H1 (cell line): ENCODE data around the gene GATB. TPM values are rescaled to one million over a fixed set of nuclear protein-coding genes. Genes with fewer than 3 reads are reported as not detected.

Experiments
- CTCF ChIA-PET: fragments of 300-600 bp; sonication (Branson Sonifier 250); formaldehyde crosslinking; loops from one replicate; lab custom pipeline; 2021; ENCODE audit not compliant: partially characterized antibody; lab: Charles Lee
- POLR2A ChIA-PET: fragments of 300-600 bp; sonication (Branson Sonifier 250); formaldehyde crosslinking; loops from one replicate; lab custom pipeline; 2021; ENCODE audit warnings: inconsistent platforms; ENCODE audit not compliant: partially characterized antibody; lab: Charles Lee
- DNase-seq, 2 experiments: peaks; one replicate each; pipeline versions ENCODE4 v3.0.0 to v3.0.0-alpha.2; 2010 to 2022; ENCODE audit warnings: low spot score in 2 of 2, low read depth in 1 of 2, mixed read lengths in 1 of 2
- FAIRE-seq: peaks from 2 replicates; lab custom pipeline; 2011; peaks lifted over from hg19 to GRCh38; lab: Jason Lieb, UNC
- H2AFZ ChIP-seq: 2 replicates; pipeline ENCODE4 v1.8.1; 2012; ENCODE audit warnings: low read length, inconsistent platforms
- H2AK5ac ChIP-seq: 2 replicates; pipeline ENCODE4 v1.6.1; 2013; ENCODE audit warnings: low read depth, low read length
- H2BK120ac ChIP-seq: replicated peaks from 2 replicates; pipeline ENCODE3; 2013; ENCODE audit warnings: low read depth, low read length, inconsistent platforms
- H2BK12ac ChIP-seq: 2 replicates; pipeline ENCODE4 v1.6.1; 2013; ENCODE audit warnings: low read depth, low read length
- H2BK15ac ChIP-seq: 2 replicates; pipeline ENCODE4 v1.6.1; 2013; ENCODE audit warnings: low read length
- H2BK20ac ChIP-seq: 2 replicates; pipeline ENCODE4 v1.6.1; 2013; ENCODE audit warnings: low read length
- H2BK5ac ChIP-seq: 2 replicates; pipeline ENCODE4 v1.6.1; 2013; ENCODE audit warnings: low read depth, low read length
- H3K14ac ChIP-seq: 2 replicates; pipeline ENCODE4 v1.6.1; 2013; ENCODE audit warnings: inconsistent platforms; ENCODE audit not compliant: insufficient read length
- H3K18ac ChIP-seq: 2 replicates; pipeline ENCODE4 v1.6.1; 2013; ENCODE audit warnings: low read length; ENCODE audit errors: extremely low read depth
- H3K23ac ChIP-seq: 2 replicates; pipeline ENCODE4 v1.6.1; 2013; ENCODE audit warnings: inconsistent platforms; ENCODE audit not compliant: insufficient read length
- H3K23me2 ChIP-seq: 2 replicates; pipeline ENCODE4 v1.6.1; 2013; ENCODE audit warnings: low read depth, low read length
- H3K27ac ChIP-seq: 2 replicates; pipeline ENCODE4 v1.6.1; 2011; ENCODE audit warnings: low read depth, low read length, inconsistent platforms
- H3K27me3 ChIP-seq, 4 experiments: replicated peaks in 1 of 4; 1 replicate in 1 of 4; 2 replicates in 3 of 4; pipeline versions ENCODE4 v1.6.1 to v1.8.1; 2011 to 2013; ENCODE audit warnings: low read length in 3 of 4, mild to moderate bottlenecking in 3 of 4, inconsistent platforms in 2 of 4, mixed read lengths in 2 of 4, moderate library complexity in 1 of 4; ENCODE audit not compliant: control insufficient read depth in 3 of 4, insufficient read depth in 3 of 4; ENCODE audit errors: extremely low read depth in 1 of 4
- H3K36me3 ChIP-seq, 4 experiments: 2 replicates each; pipeline versions ENCODE4 v1.6.1 to v1.8.1; 2011 to 2013; ENCODE audit warnings: mild to moderate bottlenecking in 4 of 4, low read length in 3 of 4, moderate library complexity in 2 of 4, control low read depth in 1 of 4, inconsistent platforms in 1 of 4; ENCODE audit not compliant: insufficient read depth in 4 of 4, control insufficient read depth in 2 of 4
- H3K4ac ChIP-seq: replicated peaks from 2 replicates; pipeline ENCODE3; 2013; ENCODE audit warnings: low read length, low read depth, mixed read lengths, inconsistent platforms; ENCODE audit not compliant: insufficient read length
- H3K4me1 ChIP-seq, 4 experiments: replicated peaks in 1 of 4; 1 replicate in 1 of 4; 2 replicates in 3 of 4; pipeline versions ENCODE4 v1.6.1 to v1.8.1; 2011 to 2013; ENCODE audit warnings: low read length in 3 of 4, inconsistent platforms in 2 of 4, mixed read lengths in 1 of 4; ENCODE audit not compliant: insufficient read depth in 4 of 4, control insufficient read depth in 3 of 4
- H3K4me2 ChIP-seq, 2 experiments: 2 replicates each; pipeline versions ENCODE4 v1.6.1 to v1.8.1; 2011 to 2013; ENCODE audit warnings: low read depth in 2 of 2, low read length in 2 of 2, control low read depth in 1 of 2, inconsistent platforms in 1 of 2, mild to moderate bottlenecking in 1 of 2; ENCODE audit not compliant: insufficient read depth in 1 of 2
- H3K4me3 ChIP-seq, 4 experiments: fragments of 200-600, 300-600 bp in 1 of 4; sonication (generic), shearing (Covaris generic), sonication (Bioruptor Twin) in 1 of 4; 2 replicates each; pipeline versions ENCODE4 v1.5.1 to v1.8.1; 2011 to 2016; ENCODE audit warnings: low read length in 4 of 4, low read depth in 3 of 4, control low read depth in 2 of 4, inconsistent platforms in 2 of 4, mild to moderate bottlenecking in 2 of 4, mixed read lengths in 1 of 4, moderate library complexity in 1 of 4; ENCODE audit not compliant: insufficient read depth in 2 of 4; ENCODE audit errors: extremely low read depth in 1 of 4
- H3K56ac ChIP-seq: replicated peaks from 2 replicates; pipeline ENCODE3; 2013; ENCODE audit warnings: low read depth, mild to moderate bottlenecking, mixed read lengths, low read length, inconsistent platforms; ENCODE audit not compliant: insufficient read length
- H3K79me1 ChIP-seq: 2 replicates; pipeline ENCODE4 v1.6.1; 2013; ENCODE audit warnings: low read depth, low read length, control low read depth
- H3K79me2 ChIP-seq, 2 experiments: 2 replicates each; pipeline versions ENCODE4 v1.6.1 to v1.8.1; 2012 to 2013; ENCODE audit warnings: low read length in 2 of 2, mild to moderate bottlenecking in 2 of 2, inconsistent platforms in 1 of 2; ENCODE audit not compliant: insufficient read depth in 2 of 2, control insufficient read depth in 1 of 2
- H3K9ac ChIP-seq, 4 experiments: replicated peaks in 1 of 4; 1 replicate in 1 of 4; 2 replicates in 3 of 4; pipeline versions ENCODE4 v1.6.1 to v1.8.1; 2011 to 2013; ENCODE audit warnings: low read depth in 3 of 4, low read length in 3 of 4, control low read depth in 2 of 4, mild to moderate bottlenecking in 2 of 4, moderate library complexity in 2 of 4, inconsistent platforms in 1 of 4; ENCODE audit errors: extremely low read depth in 1 of 4
- H3K9me3 ChIP-seq, 2 experiments: 2 replicates each; pipeline versions ENCODE4 v1.6.1 to v1.8.1; 2012 to 2013; ENCODE audit warnings: mild to moderate bottlenecking in 2 of 2, moderate library complexity in 2 of 2, control low read depth in 1 of 2, inconsistent platforms in 1 of 2, low read depth in 1 of 2, low read length in 1 of 2, mixed read lengths in 1 of 2; ENCODE audit not compliant: insufficient read depth in 2 of 2
- H4K20me1 ChIP-seq, 2 experiments: replicated peaks in 1 of 2; 2 replicates each; pipeline versions ENCODE3 to v1.8.1; 2011 to 2013; ENCODE audit warnings: inconsistent platforms in 2 of 2, low read length in 2 of 2, mild to moderate bottlenecking in 1 of 2; ENCODE audit not compliant: insufficient read depth in 2 of 2, control insufficient read depth in 1 of 2
- H4K5ac ChIP-seq: 2 replicates; pipeline ENCODE4 v1.6.1; 2013; ENCODE audit warnings: low read length, low read depth, mixed read lengths, inconsistent platforms; ENCODE audit not compliant: insufficient read length
- H4K8ac ChIP-seq: 2 replicates; pipeline ENCODE4 v1.8.0; 2013; ENCODE audit warnings: mild to moderate bottlenecking, moderate library complexity, low read length, inconsistent platforms; ENCODE audit not compliant: insufficient read depth; ENCODE audit errors: extremely low read depth
- H4K91ac ChIP-seq: replicated peaks from 2 replicates; pipeline ENCODE3; 2013; ENCODE audit warnings: low read length, mixed read lengths, inconsistent platforms; ENCODE audit not compliant: insufficient read length
- BRCA1 ChIP-seq: IDR thresholded peaks from 2 replicates; pipeline ENCODE4 v1.6.1; 2012; ENCODE audit warnings: low read depth, low read length, improper control_type of control experiment
- RAD21 ChIP-seq, 2 experiments: IDR thresholded peaks in 1 of 2; conservative IDR thresholded peaks in 1 of 2; 2 replicates each; pipeline ENCODE4 v1.6.1; 2011; ENCODE audit warnings: low read depth in 2 of 2, low read length in 2 of 2, improper control_type of control experiment in 1 of 2, inconsistent platforms in 1 of 2, mild to moderate bottlenecking in 1 of 2, moderate library complexity in 1 of 2
- TAF7 ChIP-seq: optimal IDR thresholded peaks from 2 replicates; pipeline ENCODE3; 2011; ENCODE audit warnings: low read depth, mild to moderate bottlenecking, inconsistent platforms, low read length, moderate library complexity, borderline replicate concordance
- WGBS, 2 experiments: shearing (Covaris generic) in 1 of 2; methylation state at CpG; one replicate each; pipeline versions ENCODE4 v1.1.6 to v1.1.7; 2013 to 2015; ENCODE audit warnings: low lambda C conversion rate in 2 of 2, mixed read lengths in 2 of 2, inconsistent platforms in 1 of 2, low coverage in 1 of 2, missing lambda C conversion rate in 1 of 2; ENCODE audit not compliant: insufficient replicate concordance in 2 of 2, insufficient coverage in 1 of 2, insufficient read length in 1 of 2; ENCODE audit errors: extremely low coverage in 1 of 2, missing lambda C conversion rate in 1 of 2; 5-methylcytosine and 5-hydroxymethylcytosine counted together
- polyA plus RNA-seq, 7 experiments: library from polyadenylated mRNA; depleted of rRNA in 3 of 7; stranded (reverse) in 5 of 7; unstranded in 2 of 7; fragments of >200 nt in 5 of 7; fragments of 200-250 nt in 2 of 7; gene quantifications; 1 replicate in 5 of 7; 2 replicates in 1 of 7; 4 replicates in 1 of 7; pipeline versions ENCODE4 v1.2.1 to v1.2.3, GENCODE V29; 2011 to 2013; ENCODE audit warnings: missing spikeins in 2 of 7, mixed read lengths in 2 of 7
- total RNA-seq: library from RNA; stranded (reverse); fragmentation: NEBNext Ultra II Directional; extraction: Animal tissue kit (Norgen Biotek cat#: 25700); gene quantifications from 2 replicates; pipeline ENCODE4 v1.2.1, GENCODE V29; 2021
- TF ChIP-seq, protein P1 (sequence below), 3 experiments: IDR thresholded peaks; 1 replicate in 2 of 3; 2 replicates in 1 of 3; pipeline versions ENCODE4 v1.5.1 to v1.6.1; 2011; ENCODE audit warnings: low read length in 3 of 3, mild to moderate bottlenecking in 3 of 3, inconsistent platforms in 2 of 3, low read depth in 1 of 3, moderate library complexity in 1 of 3; ENCODE audit not compliant: insufficient read depth in 1 of 3; ENCODE audit errors: control extremely low read depth in 1 of 3

The GATB gene
- total and polyA plus RNA-seq, 2 of the 8 experiments (the other 6 are each of a cell fraction or from before 2014, with no cell fraction given), result 15.3 to 18.0 TPM

DNA sequence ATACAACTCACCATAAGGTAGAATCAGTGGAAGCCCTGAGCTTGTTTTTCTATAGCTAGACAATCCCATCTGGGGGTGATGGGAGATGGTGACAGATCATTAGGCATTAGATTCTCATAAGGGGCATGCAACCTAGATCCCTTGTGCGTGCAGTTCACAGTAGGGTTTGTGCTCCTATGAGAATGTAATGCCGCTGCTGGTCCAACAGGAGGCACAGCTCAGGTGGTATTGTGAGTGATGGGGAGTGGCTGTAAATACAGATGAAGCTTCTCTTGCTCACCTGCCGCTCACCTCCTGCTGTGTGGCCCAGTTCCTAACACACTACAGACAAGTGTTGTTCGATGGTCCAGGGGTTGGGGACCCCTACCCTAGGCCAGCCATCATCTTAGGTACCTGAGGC, 5.9 kb upstream of the GATB start:
- CTCF ChIA-PET, result interaction anchor here (1.2 kb wide), 3 partner anchors 12 to 546 kb away, joined by 3 to 5 read pairs (median 5); no protein-coding TSS in a partner anchor
- Histone ChIP-seq H3K79me2 (no peaks in the 10 kb centered on the region), H3K18ac (no peak overlapping the region), H3K56ac (no peak overlapping the region), H2BK120ac (no peak overlapping the region), H2AK5ac (no peak overlapping the region; the same call in 1 of the 2 replicates), H3K23me2 (no peaks in the 10 kb centered on the region), H3K9me3 (peaks cover 0 to 5% of the 10 kb centered on the region in 2 experiments; a peak in 2 of 4 replicates), H2AFZ (no peak overlapping the region), H3K9ac (no peak overlapping the region), H3K14ac (no peak overlapping the region), H3K4me3 (no peak overlapping the region), H3K27ac (no peak overlapping the region), H3K4me1 (no peaks in the 10 kb centered on the region; a peak in 2 of 7 replicates), H3K4me2 (no peak overlapping the region), H4K8ac (no peak overlapping the region), H3K36me3 (no peaks in the 10 kb centered on the region), H4K5ac (no peak overlapping the region), H3K4ac (no peak overlapping the region), H3K27me3 (no peaks in the 10 kb centered on the region), H2BK12ac (no peak overlapping the region), H2BK20ac (no peak overlapping the region), H4K20me1 (no peaks in the 10 kb centered on the region), H3K23ac (no peak overlapping the region), H4K91ac (no peak overlapping the region), H2BK15ac (no peak overlapping the region), H2BK5ac (no peak overlapping the region), H3K79me1 (no peaks in the 10 kb centered on the region)
- FAIRE-seq (no peak), DNase-seq (no peak)
- WGBS, 2 experiments, result 90% methylated on average over 4 of the region's 4 CpGs; no CpG with 5 or more reads in 1 of the 2 experiments
- POLR2A ChIA-PET, result no interaction called here
- peak; percentile 28 to 44; a peak in 2 of 4 replicates for TF ChIP-seq RAD21 (IDR thresholded peaks at IDR 0.05 in 1 of 2, conservative IDR thresholded peaks at IDR 0.05 in 1 of 2; ENCODE audit: low read depth in 2 of 2, low read length in 2 of 2)
- no peak for TF ChIP-seq TAF7
- TF ChIP-seq, protein P1, sequence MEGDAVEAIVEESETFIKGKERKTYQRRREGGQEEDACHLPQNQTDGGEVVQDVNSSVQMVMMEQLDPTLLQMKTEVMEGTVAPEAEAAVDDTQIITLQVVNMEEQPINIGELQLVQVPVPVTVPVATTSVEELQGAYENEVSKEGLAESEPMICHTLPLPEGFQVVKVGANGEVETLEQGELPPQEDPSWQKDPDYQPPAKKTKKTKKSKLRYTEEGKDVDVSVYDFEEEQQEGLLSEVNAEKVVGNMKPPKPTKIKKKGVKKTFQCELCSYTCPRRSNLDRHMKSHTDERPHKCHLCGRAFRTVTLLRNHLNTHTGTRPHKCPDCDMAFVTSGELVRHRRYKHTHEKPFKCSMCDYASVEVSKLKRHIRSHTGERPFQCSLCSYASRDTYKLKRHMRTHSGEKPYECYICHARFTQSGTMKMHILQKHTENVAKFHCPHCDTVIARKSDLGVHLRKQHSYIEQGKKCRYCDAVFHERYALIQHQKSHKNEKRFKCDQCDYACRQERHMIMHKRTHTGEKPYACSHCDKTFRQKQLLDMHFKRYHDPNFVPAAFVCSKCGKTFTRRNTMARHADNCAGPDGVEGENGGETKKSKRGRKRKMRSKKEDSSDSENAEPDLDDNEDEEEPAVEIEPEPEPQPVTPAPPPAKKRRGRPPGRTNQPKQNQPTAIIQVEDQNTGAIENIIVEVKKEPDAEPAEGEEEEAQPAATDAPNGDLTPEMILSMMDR (IDR thresholded peaks at IDR 0.05; ENCODE audit: control extremely low read depth in 1 of 3, insufficient read depth in 1 of 3, low read depth in 1 of 3, low read length in 3 of 3), result peak in 2 of 3 experiments; percentile 25 to 40; a peak in 3 of 4 replicates
- no peak for TF ChIP-seq BRCA1
